Activated gamma-delta T cell (primary cell): Measurements from ENCODE around the gene OR52N1.

Experiments used
- DNase-seq: peaks from one replicate; lab custom pipeline; 2025; lab: John Stamatoyannopoulos, UW
- total RNA-seq, 2 donors: gene quantifications; one replicate each; lab custom pipeline; 2026; lab: John Stamatoyannopoulos, UW

OR52N1 gene
- 0 reads per million in 2 donors for total RNA-seq

DNA sequence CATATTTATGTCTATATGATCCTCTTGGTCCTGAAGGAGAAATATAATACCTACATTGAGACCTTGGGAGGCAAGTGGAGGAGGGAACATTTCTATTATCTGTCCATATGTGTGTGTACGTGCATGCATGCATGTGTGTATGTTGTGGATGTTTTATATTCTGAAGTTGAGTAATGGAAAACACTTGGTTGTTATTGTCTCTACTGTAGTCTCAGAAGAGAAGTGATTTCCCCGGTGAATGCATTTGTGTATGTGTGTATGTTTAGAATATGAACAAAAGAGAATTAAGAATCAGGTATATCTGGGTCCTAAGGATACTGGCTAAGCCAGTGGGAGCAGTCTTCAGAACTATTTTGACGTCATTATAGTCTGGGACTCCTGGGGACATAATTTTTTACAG lies at the start of gene OR52N1:
TSS of gene OR52N1 (minus strand) at position 101 of the 400 bp plus-strand sequence. CDS start 2,449 bp downstream, outside the sequence.
- DNase-seq, result no peak

DNA sequence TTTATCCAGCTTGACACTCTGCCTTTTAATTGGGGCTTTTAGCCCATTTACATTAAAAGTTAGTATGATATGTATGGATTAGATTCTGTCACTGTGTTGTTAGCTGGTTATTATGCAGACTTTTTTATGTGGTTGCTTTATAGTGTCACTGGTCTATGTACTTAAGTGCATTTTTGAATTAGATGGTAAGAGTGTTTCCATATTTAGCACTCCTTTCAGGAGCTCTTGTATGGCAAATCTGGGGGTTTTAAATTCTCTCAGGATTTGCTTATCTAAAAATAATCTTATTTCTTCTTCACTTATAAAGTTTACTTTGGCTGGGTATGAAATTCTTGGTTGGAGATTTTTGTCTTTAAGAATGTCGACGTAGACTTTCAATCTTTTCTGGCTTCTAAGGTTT lies 46.6 kb upstream of the OR52N1 start:
- no peak for DNase-seq

DNA sequence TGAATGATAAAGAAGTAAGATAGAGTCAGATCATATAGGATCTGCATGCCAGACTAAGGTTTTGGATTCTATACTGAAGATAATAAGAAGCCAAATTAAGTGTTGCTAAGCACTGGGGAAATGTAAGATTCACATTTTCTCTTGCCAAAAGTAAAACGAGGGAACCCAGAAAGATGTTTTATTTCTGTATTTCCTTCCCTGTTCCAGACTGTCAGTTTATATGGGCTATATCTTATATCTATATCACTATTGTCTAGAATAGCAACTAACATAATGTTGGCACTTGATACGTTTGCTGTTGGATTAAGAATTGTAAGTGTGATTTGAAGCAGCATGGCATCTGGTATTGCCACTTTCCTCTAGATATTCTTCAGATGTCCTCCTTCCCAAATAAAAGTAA lies 42.4 kb upstream of the OR52N1 start:
- DNase-seq, result no peak

DNA sequence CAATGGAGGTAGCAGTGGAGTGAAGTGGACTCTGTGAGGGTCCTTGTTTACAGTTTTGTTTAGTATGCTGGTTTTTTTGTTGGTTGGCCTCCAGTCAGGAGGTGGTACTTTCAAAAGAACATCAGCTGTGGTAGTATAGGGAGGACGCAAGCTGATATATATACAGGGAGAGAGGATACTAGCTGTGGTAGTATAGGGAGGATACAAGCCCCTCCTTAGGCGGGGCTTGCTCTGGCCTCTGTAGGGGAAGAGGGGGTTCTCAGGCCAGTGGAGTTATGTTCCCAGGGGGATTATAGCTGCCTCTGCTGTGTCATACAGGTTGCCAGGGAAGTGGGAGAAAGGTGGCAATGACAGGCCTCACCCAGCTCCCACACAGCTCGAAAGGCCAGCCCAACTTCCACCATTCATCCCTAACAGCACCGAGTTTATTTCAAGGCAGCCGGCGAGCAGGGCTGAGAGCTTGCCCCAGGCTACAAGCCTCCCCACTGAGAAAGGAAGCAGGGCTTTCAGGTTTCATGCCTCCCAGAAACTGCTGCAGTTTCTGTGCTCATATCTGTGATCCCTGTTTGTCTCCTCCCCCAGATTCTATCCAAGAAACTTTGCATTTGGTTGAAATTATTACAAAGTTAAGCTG lies 40.2 kb upstream of the OR52N1 start:
- DNase-seq, result no peak

DNA sequence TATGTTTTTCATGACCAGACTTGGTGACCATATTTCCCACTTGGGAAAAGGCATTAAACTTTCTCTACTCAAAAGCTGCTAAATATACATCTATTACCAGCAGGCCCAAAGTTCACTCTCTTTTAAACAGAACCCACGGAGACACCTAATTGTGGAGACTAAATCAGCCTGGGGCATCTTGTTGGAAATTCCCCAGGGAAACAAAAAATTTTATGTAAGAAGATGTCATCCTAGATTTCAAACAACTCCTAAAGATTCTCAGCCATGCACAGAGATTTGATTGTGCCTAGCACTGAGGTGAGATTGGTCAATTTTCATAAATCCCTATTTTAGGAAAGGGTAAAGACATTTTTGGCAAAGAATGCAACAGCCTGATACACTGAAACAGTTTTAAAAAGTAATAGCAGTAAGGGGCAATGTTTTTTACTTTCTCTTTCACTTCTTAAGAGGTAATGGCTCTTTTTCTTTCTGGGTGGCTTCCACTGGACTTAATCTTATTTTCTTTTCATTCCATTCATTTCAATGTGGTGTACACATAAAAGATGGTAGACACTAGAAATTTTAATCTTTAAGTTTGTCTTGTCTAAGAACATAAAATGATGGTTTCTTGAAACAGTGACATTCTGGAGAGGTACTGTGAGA lies 27.3 kb upstream of the OR52N1 start:
- DNase-seq, result no peak

DNA sequence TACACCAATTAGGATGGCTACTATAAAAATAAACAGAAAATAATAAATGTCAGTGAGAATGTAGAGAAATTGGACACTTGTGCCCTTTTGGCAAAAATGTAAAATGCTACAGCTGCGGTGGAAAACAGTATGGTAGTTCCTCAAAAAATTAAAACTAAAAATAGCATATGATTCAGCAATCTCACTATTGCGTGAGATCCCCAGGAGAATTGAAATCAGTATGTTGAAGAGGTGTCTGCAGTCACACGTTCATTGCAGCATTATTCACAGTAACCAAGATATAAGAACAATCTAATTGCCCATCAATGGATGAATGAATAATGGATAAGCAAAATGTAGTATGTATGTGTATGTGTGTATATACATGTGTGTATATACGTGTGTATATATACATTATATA lies 24.5 kb upstream of the OR52N1 start:
- DNase-seq, result no peak

DNA sequence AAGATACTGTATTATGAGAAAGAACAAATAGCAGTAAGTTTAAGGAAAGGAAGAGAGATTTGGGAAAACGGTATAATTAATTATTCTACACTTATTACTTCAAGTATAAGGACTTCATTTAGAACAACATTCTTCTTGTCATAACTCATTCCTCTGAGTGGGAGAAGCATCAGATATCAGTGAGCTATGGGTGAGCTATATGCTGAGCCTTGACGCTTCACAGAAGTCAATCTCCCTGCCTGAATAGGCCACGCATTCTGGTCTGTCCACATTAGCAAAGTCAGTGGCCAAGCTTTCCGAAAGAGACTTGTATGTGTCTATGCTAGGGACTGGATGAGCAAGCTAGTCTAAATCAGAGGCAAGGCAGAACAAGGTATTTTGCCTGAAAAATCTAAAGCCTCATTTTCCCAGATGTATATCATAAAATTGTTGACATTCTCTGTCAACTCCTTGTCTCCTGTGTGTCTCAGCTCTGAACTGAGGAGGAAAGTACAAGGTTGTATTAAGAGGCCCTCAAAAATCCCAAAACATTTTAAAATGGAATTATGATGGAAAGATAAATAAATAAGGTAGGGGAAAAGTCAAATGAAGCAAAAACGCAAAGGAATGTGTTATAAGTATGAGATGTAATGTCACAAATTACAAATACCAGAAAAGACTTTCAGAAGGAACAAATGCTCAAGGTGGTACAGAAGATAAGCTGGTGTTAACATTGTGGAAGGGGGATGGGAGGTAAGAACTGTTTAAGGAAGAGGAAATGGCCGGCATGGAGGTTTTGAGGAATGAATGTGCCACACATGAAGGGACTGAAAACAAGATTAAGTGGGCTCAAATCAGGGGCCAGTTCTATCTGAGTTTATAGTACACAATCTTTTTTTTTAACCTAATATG lies 19.1 kb upstream of the OR52N1 start:
- DNase-seq, result no peak

DNA sequence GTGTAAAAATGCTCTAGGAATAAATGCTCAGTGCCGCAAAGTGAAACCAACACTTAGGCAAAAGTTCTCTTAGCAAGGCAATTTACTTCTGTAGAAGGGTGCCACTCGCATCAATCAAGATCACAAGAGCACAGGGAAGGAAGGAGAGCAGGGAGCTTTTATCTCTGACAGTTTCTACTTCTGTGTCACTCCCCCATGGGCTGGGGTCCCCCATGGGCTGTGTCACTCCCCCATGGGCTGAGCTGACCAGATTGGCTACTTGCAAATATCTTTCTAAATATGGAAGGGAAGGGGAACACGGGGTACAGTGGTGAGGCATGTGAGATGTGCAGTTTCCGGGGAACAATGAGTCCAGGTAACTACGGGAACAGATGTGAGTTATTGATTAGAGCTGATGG lies 18.1 kb upstream of the OR52N1 start:
- DNase-seq, result no peak

DNA sequence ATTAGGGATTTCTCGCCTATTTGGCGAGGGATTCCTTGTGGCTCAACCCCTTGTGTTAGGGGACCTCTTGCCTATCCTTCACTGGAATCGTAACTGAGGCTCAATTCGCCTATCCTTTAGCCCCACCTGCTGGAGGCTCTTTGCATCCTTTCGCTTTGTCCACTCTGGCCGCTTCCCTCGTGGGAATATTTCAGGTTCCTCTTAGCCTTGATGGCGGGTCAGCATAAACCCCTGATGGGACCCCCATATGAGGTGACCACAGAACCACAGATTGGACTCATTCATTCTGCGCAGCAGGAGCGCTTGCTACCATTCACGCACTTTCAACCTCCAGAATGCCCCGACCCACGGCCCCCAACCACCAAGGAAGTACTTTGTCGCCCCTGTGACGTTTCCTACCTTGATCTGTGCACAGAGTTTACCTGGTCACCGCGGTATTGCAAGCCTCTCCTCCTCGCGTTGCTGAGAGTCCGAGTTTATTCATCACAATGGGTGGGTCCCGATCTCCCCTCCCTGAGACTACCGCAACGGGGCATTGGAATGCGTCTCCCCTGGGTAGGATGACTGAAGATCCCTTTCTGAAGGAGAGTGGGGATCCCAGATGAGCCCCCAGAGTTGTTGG lies 17.5 kb upstream of the OR52N1 start, which contains the start of gene OR52N2:
TSS of gene OR52N2 (plus strand) at position 425 of the 622 bp plus-strand sequence. CDS start 11,412 bp downstream, outside the sequence.
- DNase-seq, result no peak

DNA sequence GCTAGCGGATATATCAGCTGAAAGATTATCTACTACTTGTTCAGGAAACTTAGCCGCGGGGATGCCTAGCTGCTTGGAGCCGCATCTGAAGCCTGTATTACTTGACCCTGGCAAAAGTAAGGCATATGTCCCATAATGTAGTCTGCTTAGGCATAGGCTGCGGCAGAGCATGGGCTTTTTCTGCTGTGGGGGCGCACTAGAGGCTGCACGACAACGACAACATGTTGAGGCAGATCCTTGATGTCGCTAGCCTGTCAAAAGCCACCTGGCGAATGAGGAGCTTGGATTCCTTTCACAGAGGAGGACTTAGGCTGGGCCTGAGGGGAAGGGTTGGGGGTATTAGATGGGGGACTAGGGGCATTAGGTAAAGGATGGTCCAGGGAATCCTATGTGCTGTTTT lies 16.5 kb upstream of the OR52N1 start:
- DNase-seq, result no peak

DNA sequence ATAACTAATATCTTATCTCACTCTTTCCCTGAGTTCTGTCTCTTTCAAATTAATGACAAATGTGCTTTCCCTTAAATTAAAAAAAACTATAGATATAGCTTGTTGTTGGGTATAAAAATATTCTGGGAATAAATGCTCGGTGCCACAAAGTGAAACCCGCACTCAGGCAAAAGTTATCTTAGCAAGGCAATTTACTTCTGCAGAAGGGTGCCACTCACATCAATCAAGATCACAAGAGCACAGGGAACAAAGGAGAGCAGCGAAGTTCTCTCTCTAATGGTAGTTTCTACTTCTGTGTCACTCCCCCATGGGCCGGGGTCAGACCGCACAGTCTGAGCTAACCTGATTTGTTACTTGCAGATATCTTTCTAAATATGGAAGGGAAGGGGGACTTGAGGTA lies 12.9 kb upstream of the OR52N1 start:
- DNase-seq, result no peak

DNA sequence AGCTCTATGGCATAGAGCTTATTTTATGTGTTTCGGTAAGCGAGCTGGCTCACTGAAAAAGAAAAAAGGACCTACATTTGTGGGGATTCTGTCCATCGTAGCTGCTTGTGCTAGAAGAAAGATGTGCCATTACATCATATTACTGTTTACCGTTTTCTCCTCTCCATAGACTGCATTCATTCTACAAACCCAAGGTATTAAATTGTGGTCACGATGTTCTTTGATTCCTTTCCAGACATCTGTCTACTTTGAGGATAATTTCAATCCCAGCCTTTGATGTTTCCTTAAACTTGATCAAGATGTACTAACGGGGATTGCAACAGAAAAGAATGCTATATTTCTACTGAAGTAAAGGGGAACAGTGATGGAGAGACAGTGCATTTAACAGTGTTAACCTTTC lies 5.5 kb upstream of the OR52N1 start:
- DNase-seq, result no peak

DNA sequence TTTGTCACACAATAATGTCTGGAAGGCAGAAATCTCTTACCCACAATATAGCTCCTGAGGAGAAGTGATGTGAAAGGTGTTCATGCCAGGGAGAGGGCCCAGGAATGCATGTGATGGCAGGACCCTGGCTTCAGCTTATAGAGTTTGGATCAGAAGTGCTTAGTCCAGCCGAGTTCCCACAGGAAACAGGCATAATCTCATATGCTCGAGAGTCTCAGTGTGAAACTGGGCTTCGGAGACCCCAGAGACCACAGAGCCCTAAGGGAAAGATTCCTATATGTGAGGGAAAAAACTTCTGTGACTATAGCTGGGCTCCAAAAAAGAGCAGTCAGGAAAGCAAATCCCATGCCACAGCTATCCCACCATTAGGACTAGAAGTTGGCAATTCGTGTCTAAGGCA lies 7.8 kb downstream of the OR52N1 start, which contains the start of gene OR52N5:
TSS of gene OR52N5 (minus strand) at position 101 of the 400 bp plus-strand sequence. CDS start 4,721 bp downstream, outside the sequence.
- no peak for DNase-seq

DNA sequence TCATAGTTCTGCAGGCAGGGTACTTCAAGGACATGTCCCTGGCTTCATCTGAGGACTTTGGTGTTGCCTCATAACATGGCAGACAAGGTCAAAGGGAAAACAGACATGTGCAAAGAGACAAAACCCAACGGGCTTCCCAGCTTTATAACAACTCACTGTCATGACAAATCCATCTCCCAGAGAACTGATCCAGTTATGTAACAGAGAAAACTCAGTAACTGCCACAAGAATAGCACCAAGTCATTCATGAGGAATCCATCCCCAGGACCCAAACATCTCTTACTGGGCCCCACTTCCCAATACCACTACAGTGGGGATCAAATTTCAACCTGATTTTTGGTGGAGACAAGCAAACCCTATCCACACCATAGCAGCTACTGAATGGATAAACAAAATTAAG lies 24.0 kb downstream of the OR52N1 start:
- DNase-seq, result no peak

DNA sequence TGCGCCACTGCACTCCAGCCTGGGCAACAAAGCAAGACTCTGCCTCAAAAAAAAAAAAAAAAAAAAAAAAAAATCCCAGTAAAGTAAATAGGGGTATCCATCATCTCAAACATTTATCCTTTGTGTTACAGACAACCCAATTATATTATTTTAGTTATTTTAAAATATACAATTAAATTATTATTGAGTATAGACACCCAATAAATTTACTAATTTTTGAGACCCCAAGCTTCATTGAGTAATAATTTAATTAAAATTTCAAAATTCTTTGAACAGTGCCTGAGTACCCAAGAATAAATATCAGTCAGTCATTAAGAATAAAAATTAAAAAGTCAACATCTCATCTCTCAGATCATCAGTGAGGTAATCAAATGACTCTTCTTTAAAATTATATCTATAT lies 37.1 kb downstream of the OR52N1 start, which contains the start of gene OR52N4:
TSS of gene OR52N4 (plus strand) at position 301 of the 400 bp plus-strand sequence. CDS start 498 bp downstream, outside the sequence.
- DNase-seq, result no peak

DNA sequence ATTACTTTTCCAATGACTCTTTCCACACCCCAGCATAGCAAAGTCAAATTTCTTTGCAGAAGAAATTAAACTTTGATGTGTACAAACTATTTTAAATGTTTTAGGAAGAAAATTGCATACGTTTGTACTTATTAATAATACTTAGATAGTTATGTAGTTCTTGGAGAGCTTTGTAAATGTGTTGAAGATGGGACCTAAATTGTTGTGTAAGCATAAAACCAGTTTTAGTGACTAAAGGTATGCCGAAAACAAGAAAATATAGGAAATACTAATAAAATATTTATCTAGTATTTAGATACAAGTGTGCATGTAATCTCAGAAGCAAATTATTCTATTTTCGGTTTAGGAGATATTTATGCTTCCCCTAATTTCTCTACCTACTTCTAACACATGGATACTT lies 41.2 kb downstream of the OR52N1 start:
- no peak for DNase-seq

DNA sequence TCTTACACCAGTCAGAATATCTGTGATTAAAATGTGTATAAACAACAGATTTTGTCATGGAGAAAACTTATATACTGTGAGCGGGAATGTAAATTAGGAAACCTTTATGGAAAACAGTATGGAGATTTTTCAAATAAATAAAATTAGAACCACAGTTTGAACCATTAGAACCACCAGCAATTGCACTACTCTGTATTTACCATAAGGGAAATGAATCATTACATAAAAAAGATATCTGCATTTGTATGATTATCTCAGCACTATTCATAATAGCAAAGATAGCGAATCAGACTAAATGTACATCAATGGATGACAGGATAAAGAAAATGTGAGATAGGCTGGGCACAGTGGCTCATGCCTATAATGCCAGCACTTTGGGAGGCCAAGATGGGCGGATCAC lies 44.5 kb downstream of the OR52N1 start:
- no peak for DNase-seq

DNA sequence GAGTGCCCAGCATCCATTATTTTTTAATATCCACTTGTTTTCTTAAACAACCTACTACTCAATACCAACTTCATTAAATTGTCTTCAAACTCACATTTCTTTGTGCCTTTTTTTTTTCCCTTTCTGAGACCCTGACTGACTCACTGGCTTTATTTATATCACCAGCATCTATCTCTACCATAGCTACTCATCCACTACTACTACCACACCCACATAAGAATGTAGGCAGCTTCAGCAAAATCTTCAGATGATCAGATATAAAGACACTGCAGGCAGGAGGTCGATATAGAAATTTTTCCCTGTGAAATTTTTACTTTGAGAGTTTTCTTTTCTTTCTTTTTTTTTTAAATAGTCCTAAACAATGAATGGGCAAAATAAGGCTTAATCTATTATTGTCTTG lies 52.6 kb downstream of the OR52N1 start:
- no peak for DNase-seq

DNA sequence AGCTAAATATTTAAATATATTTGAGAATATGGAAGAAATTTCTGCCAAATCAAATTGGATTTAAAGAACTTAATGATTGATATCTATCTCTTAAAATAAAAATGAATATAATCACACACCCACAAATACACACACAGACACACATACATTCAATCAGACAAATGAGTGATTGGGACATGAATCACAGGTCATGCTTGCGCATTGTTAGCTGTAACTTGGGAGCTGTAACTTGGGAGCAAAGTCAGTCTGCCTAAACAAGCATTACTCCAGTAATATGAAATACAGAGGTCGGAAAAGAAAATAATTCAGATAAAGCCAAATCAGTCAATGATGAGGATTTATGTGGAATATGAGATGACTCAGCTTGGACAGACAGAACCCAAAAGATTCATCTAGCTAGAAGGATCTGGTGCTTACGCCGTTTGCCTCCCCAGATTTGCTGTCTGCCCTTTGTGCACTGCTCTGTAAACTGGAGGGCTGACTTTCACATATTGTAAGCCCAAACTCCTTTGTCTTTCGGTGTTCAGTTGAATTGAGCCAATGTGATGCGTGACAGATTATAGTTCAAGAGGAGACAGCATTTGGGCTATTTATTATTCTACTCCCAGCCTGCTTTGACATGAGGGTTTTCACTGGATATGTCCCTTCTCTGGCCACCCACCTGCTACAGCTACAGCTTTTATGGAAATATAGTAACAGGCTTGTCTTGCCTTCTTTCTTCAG lies 53.2 kb downstream of the OR52N1 start:
- no peak for DNase-seq

DNA sequence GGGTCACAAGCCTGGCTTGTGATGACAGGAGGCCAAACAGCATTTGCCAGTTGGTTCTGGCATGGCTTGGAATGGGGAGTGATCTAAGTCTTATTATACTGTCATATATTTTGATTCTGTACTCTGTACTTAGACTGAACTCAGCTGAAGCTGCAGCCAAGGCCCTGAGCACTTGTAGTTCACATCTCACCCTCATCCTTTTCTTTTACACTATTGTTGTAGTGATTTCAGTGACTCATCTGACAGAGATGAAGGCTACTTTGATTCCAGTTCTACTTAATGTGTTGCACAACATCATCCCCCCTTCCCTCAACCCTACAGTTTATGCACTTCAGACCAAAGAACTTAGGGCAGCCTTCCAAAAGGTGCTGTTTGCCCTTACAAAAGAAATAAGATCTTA lies 54.0 kb downstream of the OR52N1 start:
- DNase-seq, result no peak
